HG03520 (cell line): ENCODE measurements around the gene AP5Z1.
A peak's percentile ranks its signal among the peaks of the same experiment; 100 is the strongest.

Source experiments
- ATAC-seq: cut with Tn5 transposase; IDR thresholded peaks from one replicate; pipeline ENCODE4 v1.9.1; 2021; ENCODE audit warnings: mild to moderate bottlenecking, moderate library complexity; ENCODE audit not compliant: unreplicated experiment

The AP5Z1 gene

DNA sequence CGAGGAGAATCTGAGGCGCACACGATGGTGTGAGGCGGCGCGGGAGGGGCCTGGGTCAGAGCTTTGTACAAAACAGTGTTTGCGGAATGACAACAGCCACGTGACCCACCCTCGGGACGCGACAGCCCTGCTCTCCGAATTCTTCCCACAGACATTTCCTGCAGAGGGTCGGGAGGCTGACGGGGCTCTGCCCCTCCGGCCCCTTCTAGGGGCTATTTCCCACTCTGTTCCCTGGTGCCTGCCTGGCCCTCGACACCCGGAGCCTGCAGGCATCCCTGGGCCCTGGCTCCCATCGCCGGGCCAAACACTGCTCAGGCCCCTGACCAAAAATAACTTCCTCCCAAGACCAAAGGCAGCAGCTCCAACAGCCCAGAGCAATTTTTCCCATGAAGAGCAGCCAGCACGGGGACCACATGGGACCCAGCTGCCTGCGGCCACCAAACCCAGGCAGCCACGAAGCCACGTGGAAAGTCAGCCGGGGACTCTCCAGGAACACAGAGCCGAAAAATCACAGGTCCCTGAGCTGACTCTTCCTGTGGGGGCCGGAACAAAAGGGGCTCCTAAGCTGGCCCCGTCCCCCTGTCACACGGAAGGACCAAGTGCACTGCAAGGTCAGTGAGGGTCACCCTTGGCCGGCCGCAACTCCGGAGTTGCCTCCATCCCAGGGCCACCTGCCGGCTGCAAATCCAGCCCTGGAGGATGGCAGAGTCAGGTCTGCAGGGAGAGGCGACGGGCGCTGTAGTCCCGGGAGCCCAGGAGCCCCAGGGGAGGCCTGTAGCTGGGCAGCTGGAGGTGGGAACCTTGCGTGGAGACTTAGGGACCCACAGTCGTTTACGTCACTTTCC, 44.4 kb downstream of the AP5Z1 start:
- no peak for ATAC-seq

GRCh38 chr7:4820405-4820966, 45.1 kb downstream of the AP5Z1 start:
- no peak for ATAC-seq

DNA sequence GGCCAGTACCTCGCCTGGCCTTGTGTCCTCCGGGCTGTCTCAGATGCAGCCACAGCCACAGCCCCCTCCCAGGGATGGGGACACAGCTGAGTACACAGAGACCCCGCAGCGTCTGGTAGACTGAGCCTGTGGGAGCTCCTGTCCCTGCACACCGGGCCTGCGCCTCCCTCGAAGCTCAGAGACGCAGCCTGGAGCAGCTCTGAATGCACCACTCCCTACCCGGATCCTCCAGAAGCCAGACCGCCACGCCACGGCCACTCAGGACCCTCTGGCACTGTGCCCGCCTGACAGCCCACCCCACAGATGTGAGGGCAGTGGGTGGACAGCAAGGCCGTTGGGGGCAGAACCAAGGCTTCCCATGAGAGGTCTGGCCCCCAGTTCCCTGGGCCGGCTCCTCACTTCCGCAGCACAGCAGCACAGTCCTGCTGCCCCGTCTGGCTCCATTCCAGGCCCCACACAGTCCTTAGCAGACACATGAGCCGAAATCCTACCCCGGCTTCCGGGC, 45.6 kb downstream of the AP5Z1 start:
- no peak for ATAC-seq

GRCh38 chr7:4822677-4823076, 47.3 kb downstream of the AP5Z1 start:
- ATAC-seq = no peak

DNA sequence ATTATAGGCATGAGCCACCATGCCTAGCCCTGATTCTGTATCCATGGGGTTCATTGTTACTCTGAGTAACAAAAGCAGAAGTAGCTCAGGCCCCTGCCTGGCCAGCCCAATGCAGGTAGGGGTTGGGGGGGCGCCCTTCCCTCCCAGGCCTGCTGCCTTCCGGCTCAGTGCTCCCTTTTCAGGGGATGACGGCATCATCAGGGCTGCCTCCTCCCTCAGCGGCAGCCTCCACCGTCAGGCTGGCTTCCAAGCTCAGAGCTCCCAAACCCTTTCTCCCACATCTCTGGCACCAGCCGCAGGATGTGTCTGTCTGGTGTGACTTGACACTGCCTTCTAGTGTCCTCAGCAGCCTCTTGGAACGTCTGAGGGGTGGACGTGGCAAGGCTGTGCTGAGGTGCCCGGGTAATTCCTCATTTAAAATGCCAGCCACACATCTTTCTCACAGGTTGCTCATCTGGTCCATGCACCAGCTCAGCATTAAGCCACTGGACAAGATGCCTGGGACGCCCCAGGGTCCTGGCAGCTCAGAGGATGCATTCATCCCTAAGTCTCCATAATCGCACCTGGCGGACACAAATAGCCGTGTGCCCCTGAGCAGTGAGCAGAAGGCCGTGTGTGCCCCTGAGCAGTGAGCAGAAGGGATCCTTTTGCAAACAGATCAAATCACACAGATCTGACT, 48.2 kb downstream of the AP5Z1 start:
- no peak for ATAC-seq

DNA sequence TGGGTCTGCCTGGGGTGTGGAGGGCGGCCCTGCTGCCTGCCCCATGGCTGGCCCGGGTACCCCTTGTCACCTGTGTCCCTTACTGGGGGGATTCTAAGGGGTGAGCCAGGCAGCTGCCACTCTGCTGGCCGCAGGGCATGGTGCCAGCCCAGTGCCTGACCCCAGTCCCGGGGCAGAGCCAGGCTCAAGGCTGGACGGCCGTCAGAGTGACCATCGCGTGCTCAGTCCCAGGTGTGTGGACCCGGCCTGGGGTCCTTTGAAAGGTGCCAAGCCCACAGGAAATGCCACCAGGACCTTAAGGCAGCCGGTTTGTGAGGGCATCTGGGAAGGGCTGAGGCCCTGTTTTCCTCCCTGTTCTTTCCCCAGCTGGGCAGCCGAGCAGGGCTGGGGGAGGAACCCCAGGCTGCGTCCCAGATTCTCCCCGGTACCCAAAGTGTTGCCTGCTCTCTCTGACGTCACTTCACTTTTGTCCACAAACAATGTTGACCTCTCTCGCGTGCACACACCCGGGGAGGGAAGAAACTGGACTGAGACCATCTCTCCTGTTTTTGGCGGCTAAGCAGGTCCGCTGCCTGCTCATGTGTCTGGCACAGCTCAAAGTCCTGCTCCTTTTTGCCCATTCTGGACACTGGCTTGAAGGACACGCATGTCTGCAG, 48.8 kb downstream of the AP5Z1 start:
- no peak for ATAC-seq

DNA sequence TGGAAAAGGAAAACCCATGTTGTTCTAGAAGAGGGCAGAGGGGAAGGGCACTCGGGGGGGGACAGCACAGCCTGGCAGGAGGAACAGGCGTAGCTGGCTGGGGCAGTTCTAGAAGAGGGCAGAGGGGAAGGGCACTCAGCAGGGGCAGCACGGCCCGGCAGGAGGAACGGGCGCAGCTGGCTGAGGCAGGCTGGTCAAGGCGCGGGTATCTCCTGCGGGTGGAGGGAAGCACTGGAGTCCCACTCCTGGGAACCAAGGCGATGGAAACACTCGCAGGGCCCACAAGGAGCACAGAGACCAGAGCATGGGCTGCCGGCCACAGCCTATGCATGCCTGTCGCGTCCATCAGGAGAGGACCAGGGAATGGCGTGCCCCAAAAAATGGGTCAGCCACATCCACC, 49.7 kb downstream of the AP5Z1 start:
- no peak for ATAC-seq

DNA sequence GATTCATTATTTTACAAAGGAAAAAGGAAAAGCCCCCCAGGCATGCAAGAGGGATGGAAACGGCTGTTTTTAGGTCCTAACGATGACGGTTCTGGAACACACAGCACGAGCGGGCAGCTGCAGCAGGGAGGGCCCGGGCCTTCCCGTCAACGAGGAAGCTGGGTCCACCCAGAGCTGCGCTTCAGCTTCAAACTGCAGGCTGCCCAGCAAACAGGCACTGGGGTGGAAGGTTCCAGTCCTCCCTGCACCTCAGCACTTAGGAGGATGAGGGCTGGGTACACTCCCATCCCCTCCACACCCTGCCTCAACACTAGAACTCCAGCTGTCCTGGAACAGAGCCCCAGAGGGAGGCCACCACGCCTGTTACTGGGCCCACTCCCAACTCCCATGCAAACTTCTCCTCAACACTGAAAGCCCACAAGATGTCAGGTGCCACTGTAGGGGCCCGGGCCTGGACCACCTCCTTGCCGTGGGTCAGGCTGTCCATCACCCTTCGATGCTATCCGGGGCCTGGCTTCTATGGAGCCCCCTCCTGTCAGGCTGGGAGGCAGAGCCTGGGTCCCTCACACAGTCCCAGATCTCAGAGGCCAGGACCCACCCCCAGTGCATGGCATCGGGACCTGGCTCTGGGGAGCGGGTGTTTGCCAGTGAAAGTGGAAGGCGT, 53.4 kb downstream of the AP5Z1 start:
- ATAC-seq = no peak

DNA sequence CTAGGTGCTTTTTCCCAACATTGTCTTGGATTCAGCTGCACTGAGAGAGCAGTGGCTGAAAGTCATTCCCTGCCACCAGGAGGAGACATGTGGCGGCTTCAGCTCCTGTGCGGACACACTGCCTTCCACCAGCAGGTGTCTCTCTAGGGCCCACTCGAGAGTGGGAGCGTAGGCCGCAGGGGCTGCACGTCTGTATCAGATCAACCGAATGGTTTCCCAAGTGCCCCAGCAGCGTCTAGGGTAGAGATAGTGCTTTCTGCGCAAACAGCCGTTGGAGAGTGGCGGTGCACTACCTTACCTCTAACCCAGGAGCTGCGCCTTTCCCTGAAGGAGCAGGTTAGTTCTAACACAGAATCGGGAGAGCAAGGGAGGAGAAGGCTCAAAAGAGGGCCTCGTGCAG, 54.8 kb downstream of the AP5Z1 start:
- ATAC-seq = peak; percentile 63

DNA sequence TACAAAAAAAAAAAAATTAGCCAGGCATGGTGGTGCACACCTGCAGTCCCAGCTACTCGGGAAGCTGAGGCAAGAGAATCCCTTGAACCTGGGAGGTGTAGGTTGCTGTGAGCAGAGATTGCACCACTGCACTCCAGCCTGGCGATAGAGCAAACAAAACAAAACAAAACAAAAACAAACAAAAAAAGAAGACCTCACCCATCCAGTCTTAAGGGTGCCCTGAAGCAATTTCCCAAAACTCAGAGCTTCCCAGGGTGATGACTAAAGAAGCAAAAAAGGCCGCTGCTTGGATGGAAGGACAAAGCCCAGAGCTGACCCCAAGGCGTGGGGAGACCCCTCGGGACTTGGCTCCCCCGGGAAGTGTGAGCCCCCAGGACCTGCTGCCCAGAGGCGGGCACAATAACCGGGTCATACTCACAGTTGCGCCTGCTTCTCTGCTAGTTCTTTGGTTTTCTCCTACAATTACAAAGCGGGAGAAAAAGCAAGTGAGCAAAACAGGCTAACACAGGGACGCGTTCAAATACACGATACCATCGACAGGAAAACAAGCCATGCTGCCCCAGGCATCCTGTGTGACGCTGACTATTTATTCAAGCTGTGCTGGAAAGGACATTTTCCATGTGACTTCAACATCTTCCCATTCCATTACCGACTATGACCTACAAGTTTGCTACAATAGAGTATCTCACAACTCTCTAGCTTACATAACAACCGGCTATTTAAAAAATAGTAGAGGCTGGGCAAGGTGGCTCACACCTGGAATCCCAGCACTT, 56.5 kb downstream of the AP5Z1 start:
- ATAC-seq = no peak

- ATAC-seq = no peak
Measured at GRCh38 chr7:4832711-4833110, 57.3 kb downstream of the AP5Z1 start.

DNA sequence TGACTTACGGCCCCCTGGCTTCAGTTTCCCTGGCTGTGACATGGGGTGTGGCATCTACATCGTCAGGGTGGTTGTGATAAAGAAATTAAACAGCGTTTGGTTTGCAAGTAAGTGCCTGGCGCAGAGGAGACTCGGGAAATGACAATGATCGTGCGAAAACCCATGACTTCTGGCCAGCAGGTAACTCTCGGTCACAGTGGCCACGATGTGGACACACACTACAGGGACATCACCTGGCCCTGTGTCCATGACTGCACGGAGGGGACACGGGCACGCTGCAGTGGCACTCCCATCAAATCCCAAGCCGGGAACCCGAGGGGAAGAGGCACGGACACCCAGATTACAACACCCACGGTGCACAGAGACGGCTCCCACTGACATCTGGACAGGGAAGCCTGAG, 57.8 kb downstream of the AP5Z1 start:
- ATAC-seq = no peak

DNA sequence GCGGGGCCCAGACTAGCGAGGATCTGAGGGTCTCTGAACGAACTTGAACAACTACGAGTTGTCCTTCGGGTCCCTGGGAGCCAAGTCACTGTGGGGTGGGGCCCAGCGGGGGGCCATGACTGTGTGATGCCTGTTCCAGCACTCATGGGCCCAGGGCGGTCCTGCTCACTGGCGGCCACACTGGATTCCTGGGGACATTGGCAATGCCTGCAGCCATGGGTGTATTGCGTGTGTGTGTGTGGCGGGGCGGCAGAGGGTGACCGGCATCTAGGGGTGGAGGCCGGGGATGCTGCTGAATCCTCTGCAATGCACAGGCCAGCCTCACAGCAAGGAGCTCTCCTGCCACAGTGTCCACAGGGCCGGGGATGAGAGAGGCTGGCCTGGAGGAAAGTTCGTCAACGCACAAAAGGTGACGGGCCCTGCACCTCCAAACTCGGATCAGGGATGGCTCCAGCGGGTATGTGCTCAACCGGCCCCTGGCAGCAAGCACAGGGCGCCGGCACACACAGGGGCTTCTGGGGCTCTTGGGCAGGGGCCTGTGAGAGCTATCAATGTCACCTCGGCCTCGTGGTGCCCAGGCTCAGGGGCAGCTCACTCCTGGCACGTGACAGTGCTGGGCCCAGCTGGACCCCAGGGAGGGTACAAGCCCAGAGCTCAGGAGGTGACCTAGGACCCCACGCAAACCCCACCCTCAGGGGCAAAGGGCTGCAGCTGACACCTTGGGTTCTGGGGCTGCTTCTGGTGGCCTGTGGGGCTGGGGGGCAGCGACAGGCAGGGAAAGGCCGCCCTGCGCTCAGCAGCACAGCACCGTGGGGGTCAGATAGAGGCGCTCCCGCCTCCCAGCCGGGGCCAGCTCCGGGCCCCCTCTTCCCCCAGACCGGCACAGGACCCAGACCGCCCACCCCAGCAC, 58.5 kb downstream of the AP5Z1 start:
- no peak for ATAC-seq

DNA sequence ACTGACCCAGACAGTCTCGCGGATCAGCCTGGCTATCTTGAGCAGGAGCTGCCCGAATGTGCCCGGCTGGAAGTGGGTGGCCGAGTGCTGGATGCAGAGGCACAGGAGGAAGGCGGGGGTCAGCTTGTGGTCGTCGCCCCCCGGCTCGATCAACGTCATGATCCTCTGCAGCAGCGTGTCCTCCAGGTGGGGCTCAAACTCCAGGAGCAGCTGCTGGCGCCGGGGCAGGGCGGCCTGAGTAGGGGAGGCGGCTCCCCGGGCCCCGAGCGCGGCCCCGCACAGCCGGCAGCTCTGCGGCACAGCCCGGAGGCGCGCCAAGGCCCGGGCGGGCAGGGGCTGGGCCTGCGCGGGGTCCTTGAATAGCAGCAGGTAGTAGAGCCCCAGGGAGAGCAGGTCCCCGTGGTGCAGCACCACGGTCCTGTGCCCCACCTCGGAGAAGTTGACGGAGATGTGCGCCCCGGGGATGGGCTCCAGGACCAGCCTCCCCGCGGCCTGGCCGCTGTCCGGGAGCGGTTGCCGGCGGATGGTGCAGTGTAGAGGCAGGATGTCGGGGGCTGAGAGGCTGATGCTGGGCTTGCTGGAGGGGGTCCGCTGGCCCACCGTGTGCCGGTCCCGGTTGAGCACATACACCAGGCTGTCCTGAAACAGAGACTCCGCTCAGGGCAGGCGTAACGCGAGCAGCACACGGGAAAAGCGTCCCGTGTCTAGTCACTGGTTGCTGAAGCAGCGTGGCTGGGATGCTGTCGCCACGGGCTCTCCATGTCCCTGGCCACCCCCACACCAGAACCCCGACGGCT, 59.4 kb downstream of the AP5Z1 start:
- no peak for ATAC-seq

GRCh38 chr7:4835398-4836205, 60.2 kb downstream of the AP5Z1 start:
- ATAC-seq = no peak

DNA sequence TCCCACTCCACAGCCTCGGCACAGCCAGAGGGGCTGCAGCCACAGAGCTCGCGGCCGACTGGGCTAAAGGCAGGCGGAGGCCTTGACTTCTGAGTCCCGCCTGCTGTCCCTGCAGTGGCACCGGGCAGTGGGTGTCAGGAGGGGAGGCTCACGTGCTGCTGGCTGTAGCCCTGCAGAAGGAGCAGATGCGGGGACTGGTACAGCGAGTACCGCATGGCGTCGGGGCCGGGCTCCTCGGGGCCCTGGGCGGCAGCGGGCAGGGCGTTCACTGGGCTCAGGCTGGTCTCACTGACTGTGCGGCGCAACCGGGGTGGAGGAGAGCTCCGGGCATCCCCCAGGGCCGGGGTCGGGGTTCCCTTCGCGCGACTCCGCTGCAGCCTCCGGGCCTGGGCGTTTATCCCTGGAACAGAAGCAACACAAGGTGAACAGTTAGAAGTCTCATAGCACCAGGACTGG, 60.8 kb downstream of the AP5Z1 start:
- no peak for ATAC-seq

- no peak for ATAC-seq
Measured at GRCh38 chr7:4837041-4837802, 61.8 kb downstream of the AP5Z1 start.
